Measurements from ENCODE around the gene DENND4A.
"Not testable (repeated sequence)": the region's sequence is repeated elsewhere in the genome, so short reads cannot be mapped to it uniquely, and the experiment has no call there.

The DENND4A gene

DNA sequence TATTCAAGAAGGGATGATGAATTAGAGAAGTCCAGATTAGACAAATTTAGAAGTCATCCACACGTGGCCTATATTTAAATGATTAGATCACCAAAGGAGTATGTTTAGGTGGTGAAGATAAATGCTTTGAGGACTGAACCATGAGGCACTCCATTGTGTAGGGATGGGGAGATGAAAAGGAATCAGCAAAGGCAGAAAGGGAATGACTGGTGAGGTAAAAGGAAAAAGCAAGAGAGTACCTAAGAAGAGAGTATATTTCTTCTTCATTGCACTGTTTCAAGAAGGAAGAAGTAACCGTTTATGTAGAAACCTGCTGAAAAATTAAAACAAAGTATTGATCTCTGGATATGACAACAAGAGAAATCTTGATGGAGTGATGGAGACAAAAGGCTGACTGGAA, 40.7 kb downstream of the DENND4A start:
- DNase-seq = no peak

DNA sequence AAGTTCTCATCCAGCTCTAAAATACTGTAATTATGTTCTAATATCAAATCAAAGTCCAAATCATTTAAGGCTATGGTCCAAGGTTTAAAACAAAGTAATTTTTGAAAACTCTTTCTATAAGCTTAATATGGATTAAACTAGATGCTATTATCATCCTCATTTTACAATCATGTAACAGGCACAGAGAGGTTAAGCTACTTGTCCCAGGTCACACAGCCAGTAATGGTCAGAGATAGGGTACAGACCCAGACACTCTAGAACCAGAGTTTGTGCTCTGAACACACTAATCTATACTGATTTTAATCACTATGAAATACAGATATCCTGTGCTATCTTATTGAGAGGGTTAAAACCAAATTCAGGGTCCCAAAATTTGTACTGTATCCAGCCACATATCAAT, 44.8 kb downstream of the DENND4A start:
- DNase-seq = no peak

DNA sequence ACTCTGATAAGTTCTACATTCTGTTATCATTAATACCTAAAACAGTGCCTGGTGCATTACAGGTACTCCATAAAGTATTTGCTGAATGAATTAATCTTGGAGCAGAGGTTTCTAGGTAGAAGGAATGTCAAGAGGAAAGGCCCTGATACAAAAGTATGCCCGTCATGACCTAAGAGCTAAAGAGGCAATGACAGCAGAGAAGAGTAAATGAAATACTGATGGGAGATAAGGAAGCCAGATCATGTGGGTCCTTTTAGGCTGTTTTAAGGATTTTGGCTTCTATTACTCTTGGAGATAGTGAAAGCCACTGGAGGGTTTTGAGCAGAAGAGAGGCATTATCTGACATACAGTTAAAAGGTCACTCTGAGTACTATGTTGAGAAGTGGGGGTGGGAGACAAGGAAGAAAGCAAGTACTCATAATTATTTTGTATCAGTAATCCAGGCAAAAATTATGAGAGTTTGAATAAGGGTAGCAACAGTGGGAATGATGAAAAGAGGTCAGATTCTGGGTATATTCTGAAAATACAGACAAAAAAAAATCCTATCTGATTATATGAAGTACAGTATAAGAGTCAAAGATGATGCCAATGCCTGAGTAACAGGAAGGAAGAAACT, 48.3 kb downstream of the DENND4A start:
- DNase-seq = no peak

DNA sequence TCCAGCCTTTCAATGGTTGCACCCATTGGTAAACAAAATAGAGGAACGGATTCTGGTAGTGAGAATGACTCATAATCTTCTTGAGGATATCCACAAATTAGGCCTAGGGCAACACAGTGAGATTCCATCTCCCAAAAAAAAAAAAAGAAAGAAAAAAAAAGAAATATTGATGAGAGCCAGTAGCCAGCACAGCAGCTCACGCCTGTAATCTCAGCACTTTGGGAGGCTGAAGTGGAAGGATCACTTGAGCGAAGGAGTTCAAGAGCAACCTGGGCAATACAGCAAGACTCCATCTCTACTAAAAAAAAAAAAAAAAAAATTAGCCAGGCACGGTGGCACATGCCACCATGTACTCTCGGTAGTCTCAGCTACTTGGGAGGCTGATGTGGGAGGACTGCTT, 51.9 kb downstream of the DENND4A start:
- no peak for DNase-seq

- DNase-seq = no peak
Measured at GRCh38 chr15:65738649-65739048, 53.4 kb downstream of the DENND4A start.

DNA sequence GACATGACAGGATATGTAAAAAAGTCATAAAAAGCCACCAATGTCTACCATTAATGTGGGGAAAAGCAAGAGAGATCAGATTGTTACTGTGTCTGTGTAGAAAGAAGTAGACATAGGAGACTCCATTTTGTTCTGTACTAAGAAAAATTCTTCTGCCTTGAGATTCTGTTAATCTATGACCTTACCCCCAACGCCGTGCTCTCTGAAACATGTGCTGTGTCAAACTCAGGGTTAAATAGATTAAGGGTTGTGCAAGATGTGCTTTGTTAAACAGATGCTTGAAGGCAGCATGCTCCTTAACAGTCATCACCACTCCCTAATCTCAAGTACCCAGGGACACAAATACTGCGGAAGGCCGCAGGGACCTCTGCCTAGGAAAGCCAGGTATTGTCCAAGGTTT, 58.5 kb downstream of the DENND4A start:
- DNase-seq = not testable (repeated sequence)

DNA sequence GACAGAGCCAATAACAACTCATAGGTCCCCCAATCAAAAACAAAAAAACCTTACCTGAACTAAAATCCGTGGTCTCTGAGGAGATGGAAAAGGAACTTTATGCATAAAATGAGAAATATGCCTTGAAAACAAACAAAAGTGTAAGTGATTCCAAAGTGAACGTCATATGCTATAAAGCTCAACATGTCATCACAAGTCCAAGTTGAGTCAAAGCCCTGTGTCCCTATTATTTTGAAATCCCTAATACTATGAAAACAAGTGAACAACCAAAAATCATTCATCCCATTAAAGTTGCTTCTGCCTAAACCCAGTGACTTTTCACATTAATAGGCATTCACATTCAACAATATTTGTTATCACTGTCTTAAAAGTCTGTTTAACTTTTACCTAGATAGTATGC, 59.4 kb downstream of the DENND4A start:
- no peak for DNase-seq

DNA sequence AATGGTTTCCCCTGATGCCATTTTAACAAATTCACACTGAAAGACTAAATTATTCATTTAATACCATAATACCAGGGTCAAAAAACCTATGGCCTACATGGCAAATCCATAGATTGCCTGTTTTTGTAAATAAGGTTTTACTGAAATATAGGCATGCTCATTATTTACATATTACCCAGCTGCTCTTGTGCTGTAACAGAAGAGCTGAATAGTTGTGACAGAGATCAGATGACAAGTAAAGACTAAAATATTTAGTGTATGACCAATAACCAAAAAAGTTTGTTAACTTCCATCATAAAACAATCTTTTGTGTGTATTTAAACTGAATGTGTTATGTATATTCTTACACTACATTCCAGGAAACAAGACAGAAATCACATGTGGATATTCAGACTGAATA, 60.2 kb downstream of the DENND4A start:
- DNase-seq = no peak

GRCh38 chr15:65730549-65731172, 61.4 kb downstream of the DENND4A start:
- no peak for DNase-seq

DNA sequence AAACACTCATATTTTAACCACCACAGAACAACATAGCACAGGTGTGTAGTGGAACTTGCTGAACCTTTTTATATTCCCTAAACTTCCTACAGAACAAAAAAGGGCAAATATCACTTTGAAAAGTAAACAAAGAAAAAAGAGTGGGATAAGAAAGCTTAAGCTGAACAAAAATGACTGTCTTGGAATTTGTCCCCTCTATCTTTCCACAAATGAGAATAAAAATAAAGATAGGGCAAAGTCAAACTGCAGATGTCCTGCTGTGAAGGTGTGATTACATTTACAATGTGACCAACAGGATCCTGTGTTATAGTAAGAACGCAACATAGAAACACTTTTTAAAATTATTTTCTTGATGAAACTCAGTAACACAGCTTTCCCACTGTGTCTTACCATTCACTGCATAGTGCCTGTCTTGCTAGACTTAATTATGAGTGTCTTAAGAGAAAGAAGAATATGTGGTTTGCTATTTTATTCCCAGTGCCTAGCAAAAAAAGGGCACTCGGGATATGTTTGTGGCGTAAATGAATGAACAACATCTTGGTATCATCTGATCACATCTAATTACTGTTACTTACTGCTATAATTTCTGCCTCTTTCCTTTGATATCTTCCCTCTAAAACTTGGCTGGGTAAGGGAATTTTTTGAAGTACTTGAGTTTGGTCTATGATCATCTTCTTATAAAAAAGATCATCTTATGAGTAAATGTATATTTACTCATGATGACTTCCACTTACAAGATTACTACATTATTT, 67.5 kb downstream of the DENND4A start:
- no peak for DNase-seq

DNA sequence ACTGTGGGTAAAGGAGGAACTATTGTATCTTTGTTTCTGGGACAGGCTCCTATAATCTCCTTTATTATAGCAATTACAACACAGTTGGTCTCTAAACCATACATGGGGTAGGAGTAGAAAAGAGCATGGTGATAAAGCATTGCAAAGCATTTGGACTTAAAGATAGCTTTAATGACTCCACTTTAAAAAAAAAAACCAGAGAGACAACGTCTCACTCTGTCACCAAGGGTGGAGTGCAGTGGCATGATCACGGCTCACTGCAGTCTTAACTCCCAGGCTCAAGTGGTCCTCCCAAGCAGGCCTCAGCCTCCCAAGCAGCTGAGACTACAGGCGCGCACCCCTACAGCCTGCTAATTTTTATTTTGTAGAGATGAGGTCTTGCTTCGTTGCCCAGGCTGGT, 68.2 kb downstream of the DENND4A start:
- no peak for DNase-seq

DNA sequence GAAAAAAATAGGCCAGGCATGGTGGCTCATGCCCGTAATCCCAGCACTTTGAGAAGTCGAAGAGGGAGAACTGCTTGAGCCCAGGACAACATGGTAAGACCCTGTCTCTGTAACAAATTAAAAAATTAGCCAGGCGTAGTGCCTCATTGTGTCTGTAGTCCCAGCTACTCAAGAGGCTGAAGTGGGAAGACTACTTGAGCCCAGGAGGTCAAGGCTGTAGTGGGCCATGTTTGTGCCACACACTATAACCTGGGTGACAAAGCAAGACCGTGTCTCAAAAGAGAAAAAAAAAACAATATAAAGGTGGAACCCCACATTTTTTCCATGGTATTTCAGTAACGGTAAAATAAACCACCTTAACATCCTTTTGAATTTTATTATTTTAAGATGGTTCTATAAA, 69.9 kb downstream of the DENND4A start:
- no peak for DNase-seq

GRCh38 chr15:65712415-65712814, 79.7 kb downstream of the DENND4A start:
- DNase-seq = no peak

DNA sequence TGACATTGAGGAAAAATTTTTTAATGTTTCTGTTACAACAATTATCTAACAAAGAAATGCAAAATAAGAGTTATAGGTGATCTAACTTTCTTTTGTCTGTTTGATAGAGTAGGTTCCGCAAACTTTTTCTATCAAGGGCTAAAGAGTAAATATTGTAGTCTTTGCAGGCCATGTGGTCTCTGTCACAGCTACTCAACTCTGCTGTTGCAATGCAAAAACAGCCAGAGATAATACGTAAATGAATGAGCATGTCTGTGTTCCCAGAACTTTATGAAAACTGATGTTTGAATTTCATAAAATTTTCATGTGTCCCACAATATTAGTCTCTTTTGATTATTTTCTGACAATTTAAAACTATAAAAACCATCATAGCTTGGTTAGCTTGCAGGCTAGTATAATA, 97.0 kb downstream of the DENND4A start:
- no peak for DNase-seq

GRCh38 chr15:65690778-65691177, 101.3 kb downstream of the DENND4A start:
- DNase-seq = no peak

- no peak for DNase-seq
Measured at GRCh38 chr15:65690173-65690572, 101.9 kb downstream of the DENND4A start.

DNA sequence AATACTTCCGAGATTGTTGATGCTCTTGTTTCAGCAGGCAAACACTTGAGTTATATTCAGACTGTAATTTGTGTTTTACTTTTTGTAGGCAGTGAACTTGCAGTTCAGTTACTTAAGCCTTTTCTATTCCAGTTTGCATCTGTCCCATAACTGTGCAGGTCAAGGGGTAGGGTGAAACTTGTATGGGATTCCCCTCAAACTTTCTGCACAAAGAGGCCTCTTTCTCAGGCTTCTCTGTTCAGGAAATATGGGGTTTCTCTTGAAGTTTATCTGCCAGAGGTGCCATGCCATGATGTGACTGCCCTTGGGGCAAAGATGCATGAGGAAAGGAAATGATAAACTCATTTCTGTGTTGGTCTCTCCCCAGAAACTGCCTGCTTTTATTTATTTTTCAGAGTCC, 103.6 kb downstream of the DENND4A start:
- DNase-seq = no peak

DNA sequence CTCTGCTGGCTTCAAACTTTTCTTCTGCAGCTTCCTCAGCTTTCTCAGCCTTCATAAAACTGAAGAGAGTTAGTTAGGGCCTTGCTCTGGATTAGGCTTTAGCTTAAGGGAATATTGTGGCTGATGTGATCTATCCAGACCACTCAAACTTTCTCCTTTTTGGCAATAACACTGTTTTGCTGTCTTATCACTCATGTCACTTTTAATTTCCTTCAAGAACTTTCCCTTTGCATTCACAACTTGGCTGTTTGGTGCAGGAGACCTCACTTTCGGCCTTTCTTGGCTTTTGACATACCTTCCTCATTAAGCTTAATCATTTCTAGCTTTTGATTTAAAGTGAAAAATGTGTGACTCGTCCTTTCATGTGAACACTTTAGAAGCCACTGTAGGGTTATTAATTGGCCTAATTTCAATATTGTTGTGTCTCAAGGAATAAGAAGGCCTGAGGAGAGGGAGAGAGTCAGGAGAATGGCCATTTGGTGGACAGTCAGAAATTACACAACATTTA, 109.6 kb downstream of the DENND4A start:
- DNase-seq = no peak

DNA sequence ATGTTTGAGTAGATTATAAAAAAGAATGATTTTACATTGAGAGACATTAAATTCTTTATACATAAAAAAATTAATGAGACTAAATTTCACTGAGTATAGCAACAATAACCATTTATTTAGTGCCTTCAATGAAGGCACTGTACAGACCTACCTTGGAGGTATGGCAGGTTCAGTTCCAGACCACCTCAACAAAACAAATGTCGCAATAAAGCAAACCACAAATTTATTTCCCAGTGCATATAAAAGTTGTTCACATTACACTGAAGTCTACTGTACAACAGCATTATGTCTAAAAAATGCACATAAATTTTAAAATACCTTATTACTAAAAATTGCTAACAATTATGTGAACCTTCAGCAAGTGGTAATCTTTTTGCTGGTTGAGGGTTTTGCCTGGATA, 111.5 kb downstream of the DENND4A start:
- no peak for DNase-seq

DNA sequence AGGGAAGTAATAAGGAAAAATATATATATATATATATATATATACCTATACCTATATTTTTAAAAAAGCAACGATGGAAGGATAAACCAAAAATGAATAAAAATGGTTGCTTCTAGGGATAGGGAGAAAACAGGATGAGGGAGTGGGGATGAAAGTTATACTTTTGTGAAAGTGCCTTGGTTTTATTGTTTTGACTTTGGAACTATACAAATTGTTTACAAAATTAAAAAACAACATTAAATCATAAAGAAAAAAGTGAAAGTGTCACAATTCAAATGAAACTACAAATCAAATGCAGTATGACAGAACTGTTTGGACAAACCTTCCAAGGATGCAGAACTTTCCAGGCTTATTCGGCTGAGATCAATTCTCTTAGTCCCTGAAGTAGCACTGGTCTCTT, 116.0 kb downstream of the DENND4A start:
- no peak for DNase-seq

DNA sequence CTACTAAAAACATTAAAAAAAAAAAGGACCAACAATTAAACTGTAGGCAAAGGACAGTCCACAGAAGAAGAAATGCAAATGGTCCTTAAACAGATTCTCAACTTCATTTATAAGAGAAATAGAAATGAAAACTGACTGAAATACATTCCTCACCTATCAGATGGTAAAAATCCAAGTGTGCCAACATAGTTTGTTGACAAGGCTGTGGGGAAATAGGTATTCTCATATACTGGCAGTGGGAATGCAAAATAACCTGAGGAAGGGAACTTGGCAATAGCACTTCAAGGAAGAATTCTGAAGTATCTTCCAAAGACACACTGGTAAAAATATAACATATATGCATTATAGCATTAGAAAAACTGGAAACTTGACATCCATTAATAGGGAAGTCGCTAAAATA, 116.5 kb downstream of the DENND4A start:
- DNase-seq = no peak

GRCh38 chr15:65666257-65666656, 125.8 kb downstream of the DENND4A start:
- no peak for DNase-seq

DNA sequence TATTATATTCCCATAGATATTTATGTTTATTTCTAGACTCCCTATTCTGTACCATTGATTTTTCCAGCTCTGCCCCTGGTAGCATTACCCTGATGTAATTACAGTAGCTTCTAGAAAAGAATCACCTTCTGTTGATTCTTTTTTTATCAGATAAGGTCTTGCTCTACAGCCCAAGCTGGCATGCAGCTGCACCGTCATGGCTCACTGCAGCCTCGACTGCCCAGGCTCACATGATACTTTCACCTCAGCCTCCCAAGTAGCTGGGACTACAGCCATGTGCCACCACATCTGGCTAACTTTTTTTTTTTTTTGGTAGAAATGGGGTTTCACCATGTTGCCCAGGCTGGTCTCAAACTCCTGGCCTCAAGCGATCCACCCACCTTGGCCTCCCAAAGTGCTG, 128.6 kb downstream of the DENND4A start:
- DNase-seq = no peak

- no peak for DNase-seq
Measured at GRCh38 chr15:65660927-65661326, 131.2 kb downstream of the DENND4A start.
